GM21717 (cell line): Measurements from ENCODE around the gene CALD1.
A peak's percentile ranks its signal among the peaks of the same experiment; 100 is the strongest.

Source experiments
- ATAC-seq: cut with Tn5 transposase; IDR thresholded peaks from one replicate; pipeline ENCODE4 v1.9.1; 2021; ENCODE audit warnings: mild to moderate bottlenecking, moderate library complexity; ENCODE audit not compliant: unreplicated experiment

The CALD1 gene

DNA sequence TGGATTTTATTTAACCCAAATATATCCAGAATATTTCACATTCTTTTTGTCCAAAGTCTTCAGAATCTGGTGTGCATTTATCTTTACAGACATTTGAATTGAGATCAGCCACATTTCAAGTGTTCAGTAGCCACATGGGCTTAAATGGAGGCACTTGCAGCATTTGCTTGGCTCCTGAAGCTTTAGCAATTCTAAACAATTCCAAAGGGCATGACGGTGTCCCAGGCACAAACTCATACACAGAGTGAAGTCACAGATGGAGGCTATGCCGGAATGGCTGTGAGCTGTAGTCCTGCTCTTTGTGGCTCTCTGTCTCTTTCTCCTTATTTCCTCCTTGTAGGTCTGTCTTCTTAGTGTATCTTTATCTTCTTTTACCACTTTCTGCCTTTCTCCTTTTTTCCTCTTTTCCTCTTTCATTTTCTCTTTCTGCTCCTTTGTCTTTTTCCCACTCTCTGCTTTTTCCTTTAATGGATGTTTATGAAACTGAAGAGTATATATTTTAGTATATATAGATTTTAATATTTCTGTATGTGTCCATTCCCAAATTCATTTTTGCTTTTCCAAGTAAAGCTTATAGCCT lies 214.5 kb downstream of the CALD1 start:
- ATAC-seq: no peak

GRCh38 chr7:134995239-134996096 lies 216.0 kb downstream of the CALD1 start:
- peak; percentile 48 for ATAC-seq

- peak; percentile 40 for ATAC-seq
Measured at GRCh38 chr7:134996097-134996550, 216.7 kb downstream of the CALD1 start.

DNA sequence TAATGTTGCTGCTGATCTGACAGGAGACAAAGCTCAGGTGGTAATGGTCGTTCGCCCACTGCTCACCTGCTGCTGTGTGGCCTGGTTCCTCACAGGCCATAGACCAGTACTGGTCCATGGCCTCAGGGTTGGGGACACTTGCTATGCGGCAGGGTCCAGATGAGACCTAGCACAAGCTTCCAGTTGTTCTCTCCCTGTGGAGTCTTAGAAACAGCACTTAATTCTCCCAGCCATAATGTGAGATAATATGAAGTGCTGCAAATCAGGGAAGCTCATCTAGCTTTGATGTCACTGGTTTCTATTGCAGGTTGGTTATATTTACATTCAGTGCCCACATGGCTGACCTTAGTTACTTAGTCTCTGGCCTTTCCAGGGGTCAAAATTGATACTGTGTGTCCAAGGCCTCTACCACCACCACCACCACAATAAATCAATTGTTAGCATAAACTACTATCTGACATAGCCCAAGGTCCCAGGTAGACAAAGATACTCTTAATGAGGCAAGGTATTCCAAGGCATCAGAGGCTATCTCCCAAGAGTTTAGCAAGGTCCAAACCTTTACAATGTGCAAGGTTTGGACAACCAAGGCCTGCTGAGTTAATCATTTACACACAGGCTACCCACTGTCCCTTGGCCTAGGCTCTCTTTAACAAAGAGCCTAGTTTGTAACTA lies 217.9 kb downstream of the CALD1 start:
- no peak for ATAC-seq

GRCh38 chr7:134999136-134999535 lies 219.7 kb downstream of the CALD1 start:
- no peak for ATAC-seq

GRCh38 chr7:135001390-135002165 lies 222.1 kb downstream of the CALD1 start:
- ATAC-seq: no peak

DNA sequence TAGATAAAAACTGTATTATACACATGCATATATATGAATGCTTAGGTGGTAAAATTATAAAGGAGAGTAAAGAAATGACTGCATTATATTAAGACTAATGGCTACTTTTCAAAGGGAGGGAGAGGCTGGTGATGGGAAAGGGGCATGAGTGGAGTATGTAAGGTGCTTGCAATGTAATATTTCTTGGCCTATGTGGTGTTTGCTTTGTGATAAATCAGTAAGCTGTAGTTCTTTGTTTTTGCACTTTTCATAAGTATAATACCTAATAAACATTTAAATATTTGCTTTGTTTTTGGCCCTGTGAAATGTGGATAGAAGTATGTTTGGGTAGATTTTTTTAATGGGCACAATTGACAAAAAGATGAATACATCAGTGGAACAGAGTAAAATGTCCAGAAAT lies 232.8 kb downstream of the CALD1 start:
- ATAC-seq: no peak
